Activated gamma-delta T cell treated with anti-CD3 and anti-CD28 coated beads, Interleukin-2, amount 50 U/mL, for 16 hours (primary cell): ENCODE data around the gene CDADC1.
"Not testable (repeated sequence)": the region's sequence is repeated elsewhere in the genome, so short reads cannot be mapped to it uniquely, and the experiment has no call there.

Experiments used
- DNase-seq: peaks from one replicate; pipeline ENCODE4 v3.0.0-alpha.2; 2020; ENCODE audit warnings: low read depth

CDADC1 gene

GRCh38 chr13:49315756-49316482, 68.2 kb downstream of the CDADC1 start:
- DNase-seq, result no peak

- DNase-seq, result no peak
Measured at GRCh38 chr13:49319551-49319950, 71.8 kb downstream of the CDADC1 start.

- no peak for DNase-seq
Measured at GRCh38 chr13:49319951-49320350, 72.2 kb downstream of the CDADC1 start.

GRCh38 chr13:49320975-49321374, 73.2 kb downstream of the CDADC1 start:
- no peak for DNase-seq

DNA sequence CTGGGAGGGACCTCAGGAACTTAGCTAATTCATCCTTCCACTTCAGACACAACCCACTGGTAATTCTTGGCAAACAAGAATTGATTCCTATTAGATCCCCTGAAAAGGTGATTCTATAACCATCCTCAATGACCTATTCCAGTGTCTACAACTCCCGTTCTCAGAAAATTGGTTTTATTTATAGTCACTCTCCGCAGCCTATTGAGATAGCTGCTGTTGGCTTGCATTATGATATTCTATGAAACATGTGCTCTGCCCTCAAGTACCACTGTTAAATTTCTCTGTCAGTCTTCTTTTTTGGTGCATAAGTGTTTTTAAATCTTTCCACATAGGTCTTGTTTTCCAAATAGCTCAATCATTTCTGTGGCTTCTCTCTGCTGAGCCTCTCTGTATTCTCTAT, 75.0 kb downstream of the CDADC1 start:
- DNase-seq, result no peak

GRCh38 chr13:49323344-49323743, 75.6 kb downstream of the CDADC1 start:
- no peak for DNase-seq

- DNase-seq, result no peak
Measured at GRCh38 chr13:49326222-49326917, 78.6 kb downstream of the CDADC1 start.

DNA sequence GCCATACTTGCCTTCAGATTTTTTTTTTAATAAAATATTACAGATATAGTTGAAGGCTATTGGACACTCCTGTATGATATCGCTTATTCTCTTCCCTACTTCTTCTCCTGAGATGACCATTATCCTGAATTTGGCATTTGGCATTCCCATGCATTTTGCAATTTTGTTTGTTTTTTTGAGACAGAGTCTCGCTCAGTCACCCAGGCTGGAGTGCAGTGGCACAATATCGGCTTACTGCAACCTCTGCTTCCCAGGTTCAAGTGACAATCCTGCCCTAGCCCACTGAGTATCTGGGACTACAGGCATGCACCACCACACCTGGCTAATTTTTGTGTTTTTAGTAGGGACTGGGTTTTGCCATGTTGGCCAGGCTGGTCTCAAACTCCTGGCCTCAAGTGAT, 79.4 kb downstream of the CDADC1 start:
- not testable (repeated sequence) for DNase-seq

DNA sequence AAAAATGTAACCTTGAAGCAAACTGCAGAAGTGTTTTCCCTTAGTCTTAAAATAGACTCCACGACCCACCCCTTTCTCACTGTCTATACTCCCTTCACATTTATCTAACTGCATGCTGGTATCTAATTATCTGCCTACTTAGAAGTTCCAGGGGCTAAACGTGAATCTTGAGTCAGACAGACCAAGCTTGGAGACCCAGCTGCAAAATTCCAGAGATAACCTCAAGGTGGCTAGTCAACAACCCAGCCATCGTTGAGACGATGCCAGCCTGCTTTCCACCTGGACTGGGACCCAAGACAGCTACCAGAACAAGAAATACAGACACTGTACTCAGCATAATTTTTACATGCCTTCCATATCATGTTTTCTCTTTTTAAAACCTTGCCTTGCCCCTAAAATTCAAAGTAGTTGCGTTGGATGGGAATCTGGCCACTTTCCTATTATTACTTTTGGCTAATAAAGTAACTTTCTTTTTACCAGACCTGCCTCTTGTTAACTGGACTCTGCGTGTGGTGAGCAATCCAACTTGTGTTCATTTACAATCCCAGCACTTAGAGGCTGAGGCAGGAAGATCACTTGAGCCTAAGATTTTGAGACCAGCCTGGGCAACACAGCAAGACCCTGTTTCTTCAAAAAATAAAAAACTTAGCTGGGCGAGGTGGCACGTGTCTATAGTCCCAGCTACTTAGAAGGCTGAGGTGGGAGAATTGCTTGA, 82.3 kb downstream of the CDADC1 start:
- DNase-seq, result no peak

GRCh38 chr13:49330546-49330864, 82.8 kb downstream of the CDADC1 start:
- no peak for DNase-seq

- no peak for DNase-seq
Measured at GRCh38 chr13:49336655-49337054, 88.9 kb downstream of the CDADC1 start.

DNA sequence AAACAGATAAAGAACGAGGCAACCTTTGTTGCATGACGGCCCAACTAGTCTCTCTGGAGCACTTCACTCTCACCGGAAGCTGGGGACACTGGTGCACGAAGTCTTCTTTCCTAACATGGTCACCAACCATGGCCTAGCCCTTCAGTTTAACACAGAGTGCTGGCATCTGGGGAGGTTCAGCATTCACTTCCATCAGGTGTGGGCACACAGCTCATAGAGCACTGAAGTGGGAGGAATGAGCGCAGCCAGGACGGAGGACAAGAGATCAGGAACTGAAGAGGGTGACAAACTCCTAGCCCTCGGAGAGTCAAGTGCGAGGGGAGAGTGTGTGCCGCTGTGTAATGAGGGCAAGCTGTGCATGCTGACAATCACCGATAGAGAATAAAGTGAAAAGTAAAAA, 92.4 kb downstream of the CDADC1 start:
- no peak for DNase-seq

- DNase-seq, result no peak
Measured at GRCh38 chr13:49341517-49341916, 93.8 kb downstream of the CDADC1 start.

- DNase-seq, result no peak
Measured at GRCh38 chr13:49341941-49342340, 94.2 kb downstream of the CDADC1 start.

DNA sequence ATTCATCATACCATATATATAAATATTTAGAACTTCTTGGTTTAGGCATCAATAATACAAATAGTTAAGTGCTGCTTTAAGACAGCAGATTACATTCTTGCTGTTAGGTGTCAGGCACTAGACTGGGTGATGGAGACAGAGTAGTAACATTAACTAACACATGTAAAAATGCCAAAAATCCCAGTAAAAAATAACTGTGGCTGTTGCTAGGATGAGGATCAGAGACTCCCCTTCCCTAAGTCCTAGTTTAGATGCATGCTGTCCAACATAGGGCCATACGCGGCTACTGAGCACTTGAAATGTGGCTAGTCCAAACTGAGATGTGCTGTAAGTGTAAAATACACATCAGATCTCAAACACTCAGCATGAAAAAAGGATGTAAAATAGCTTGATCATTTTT, 94.7 kb downstream of the CDADC1 start:
- no peak for DNase-seq
